Neural progenitor cell (in vitro differentiated cells): ENCODE measurements around the gene IFRD1.

ENCODE experiments used
- CTCF ChIP-seq: fragments of 200-600 bp; sonication (generic); IDR thresholded peaks from 2 replicates; pipeline ENCODE4 v1.5.1; 2017; ENCODE audit warnings: antibody characterized with exemption, mild to moderate bottlenecking
- EZH2 ChIP-seq: fragments of 200-600 bp; sonication (generic); IDR thresholded peaks from 2 replicates; pipeline ENCODE4 v1.6.1; 2017; ENCODE audit warnings: antibody characterized with exemption, mild to moderate bottlenecking, moderate library complexity
- EZH2phosphoT487 ChIP-seq: fragments of 200-600 bp; sonication (generic); IDR thresholded peaks from 2 replicates; pipeline ENCODE4 v1.6.1; 2017; ENCODE audit warnings: antibody characterized with exemption

DNA sequence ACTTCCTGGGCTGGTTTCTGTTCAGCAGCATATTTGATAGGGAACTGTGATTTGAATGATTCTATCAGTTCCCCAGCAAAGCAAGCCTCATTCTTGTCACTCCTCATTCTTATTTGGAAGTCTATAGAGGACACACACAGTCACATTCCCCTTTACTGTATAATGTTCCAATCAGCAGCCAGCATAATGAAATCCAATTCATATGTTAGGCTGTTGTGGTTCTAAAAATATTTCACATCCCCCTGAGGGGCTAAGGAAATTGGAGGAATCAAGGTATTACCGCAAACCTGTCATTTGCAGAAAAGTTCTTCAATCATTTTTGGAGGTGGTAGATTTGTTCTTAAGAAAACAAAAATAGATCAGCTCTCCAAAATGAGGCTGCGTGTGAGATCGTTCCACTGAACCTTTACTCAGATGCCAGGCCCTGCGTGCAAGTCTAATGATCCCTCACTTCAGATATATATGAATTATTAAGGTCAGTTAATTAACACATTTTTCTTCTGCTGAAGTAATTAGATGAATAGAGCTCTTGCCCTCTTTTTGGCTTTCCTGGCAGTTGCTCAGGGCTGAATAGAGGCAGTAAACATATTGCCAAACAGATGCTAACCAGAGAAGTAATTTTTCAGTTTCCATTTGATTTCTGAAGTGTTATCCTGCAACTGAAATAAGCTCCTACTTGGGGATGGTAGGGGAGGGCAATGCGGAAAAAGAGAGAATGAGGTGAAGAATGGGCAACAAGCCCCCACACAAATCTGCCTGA is 62.4 kb downstream of the IFRD1 start:
- TF ChIP-seq CTCF (no peak), EZH2 (no peak), EZH2phosphoT487 (no peak)
